Peyer's patch (tissue), 4 donors: Measurements from ENCODE around the gene BUB3. TPM values are rescaled to one million over a fixed set of nuclear protein-coding genes. Genes with fewer than 3 reads are reported as not detected.

Experiments used
- DNase-seq, 3 donors: peaks; one replicate each; pipeline ENCODE4 v3.0.0-alpha.2; 2017 to 2019
- H3K27ac ChIP-seq, 4 donors: fragments of 200-600 bp; sonication (generic); one replicate each; pipeline ENCODE4 v1.5.1; 2016 to 2019
- H3K27me3 ChIP-seq, 2 donors: fragments of 200-600 bp; sonication (generic); one replicate each; pipeline ENCODE4 v1.5.1; 2019
- H3K36me3 ChIP-seq, 3 donors: fragments of 200-600 bp; sonication (generic); one replicate each; pipeline ENCODE4 v1.5.1; 2016 to 2019
- H3K4me1 ChIP-seq, 4 donors: fragments of 200-600 bp; sonication (generic); one replicate each; pipeline ENCODE4 v1.5.1; 2016 to 2019
- H3K4me3 ChIP-seq, 4 donors: fragments of 200-600 bp; sonication (generic); 1 replicate in 3 of 4; 2 replicates in 1 of 4; pipeline ENCODE4 v1.5.1; 2016 to 2019; ENCODE audit warnings: mild to moderate bottlenecking in 1 of 4
- H3K9me3 ChIP-seq, 4 donors: fragments of 200-600 bp; sonication (generic); one replicate each; pipeline ENCODE4 v1.5.1; 2016 to 2019; ENCODE audit warnings: mild to moderate bottlenecking in 1 of 4
- CTCF ChIP-seq, 6 experiments: fragments of 450-650 bp in 4 of 6; fragments of 200-600 bp in 2 of 6; sonication (generic) in 1 of 6; IDR thresholded peaks; one replicate each; pipeline ENCODE4 v1.5.1; 2017 to 2019; ENCODE audit warnings: antibody characterized with exemption in 6 of 6, mild to moderate bottlenecking in 3 of 6, moderate library complexity in 1 of 6
- POLR2A ChIP-seq, 2 donors: fragments of 450-650 bp; IDR thresholded peaks; one replicate each; pipeline ENCODE4 v1.5.1; 2017; ENCODE audit warnings: antibody characterized with exemption in 2 of 2, mild to moderate bottlenecking in 2 of 2, moderate library complexity in 2 of 2
- total RNA-seq, 4 donors: library from RNA; depleted of rRNA; stranded (reverse); fragments of >200 nt; gene quantifications; one replicate each; pipeline ENCODE4 v1.1.0, GENCODE V29; 2016

Gene BUB3
- total RNA-seq, 4 donors from 2014 or later: 51.1 to 168 (median 102) TPM

DNA sequence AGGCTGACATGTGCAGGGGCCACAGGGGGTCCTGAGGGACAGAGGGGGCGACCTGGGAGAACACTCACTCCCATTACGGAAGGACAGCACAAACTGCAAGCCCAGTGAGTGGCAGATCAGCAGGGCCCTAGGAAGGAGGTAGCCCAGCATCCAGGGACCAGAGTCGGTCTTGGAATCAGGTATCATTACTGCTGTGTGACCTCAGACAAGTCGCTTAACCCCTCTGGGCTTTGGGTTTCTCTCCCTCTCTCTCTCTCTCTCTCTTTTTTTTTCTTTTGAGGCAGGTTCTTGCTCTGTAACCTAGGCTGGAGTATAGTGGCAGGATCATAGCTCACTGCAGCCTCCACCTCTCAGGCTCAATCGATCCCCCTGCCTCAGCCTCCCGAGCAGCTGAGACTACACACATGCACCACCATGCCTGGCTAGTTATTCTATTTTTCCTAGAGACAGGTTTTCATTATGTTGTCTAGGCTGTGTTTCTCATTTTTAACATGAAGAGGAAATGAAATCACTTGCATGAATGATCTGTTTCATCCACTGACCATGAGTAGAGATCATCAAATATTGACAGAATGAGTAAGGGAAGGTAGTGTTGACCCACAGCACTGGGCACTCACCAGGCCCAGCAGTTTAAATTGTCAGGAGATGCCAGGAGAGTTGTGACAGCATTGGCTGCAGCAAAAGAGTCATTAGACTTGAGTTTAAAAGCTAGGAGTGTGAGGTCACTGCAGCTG, 49.4 kb downstream of the BUB3 start:
- no peak for TF ChIP-seq POLR2A (IDR thresholded peaks at IDR 0.05)
- TF ChIP-seq CTCF (IDR thresholded peaks at IDR 0.05): no peak
- H3K4me1 ChIP-seq: no peaks in the 10 kb centered on the region
- no peak for DNase-seq
- no peaks in the 10 kb centered on the region for H3K27me3 ChIP-seq
- no peak overlapping the region for H3K27ac ChIP-seq
- H3K9me3 ChIP-seq: peaks cover 0 to 7% (median 0%) of the 10 kb centered on the region in 4 donors
- H3K4me3 ChIP-seq: no peak overlapping the region
- no peaks in the 10 kb centered on the region for H3K36me3 ChIP-seq

DNA sequence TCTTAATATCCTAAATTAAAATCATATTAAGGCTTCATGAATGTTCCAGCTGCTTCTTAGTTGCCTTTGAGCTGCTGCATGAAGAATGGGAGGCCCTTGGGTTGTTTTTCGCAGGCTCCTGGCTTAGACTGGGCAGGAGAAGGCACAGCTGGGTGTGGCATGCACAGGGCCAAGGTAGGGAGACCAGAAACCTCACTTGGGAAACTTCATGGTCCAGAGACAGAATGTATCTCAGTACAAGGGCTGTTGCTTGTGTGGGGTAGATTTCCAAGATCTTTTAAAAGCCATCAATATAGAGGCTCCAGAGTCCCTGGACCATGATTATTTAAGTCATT, 49.9 kb downstream of the BUB3 start:
- Histone ChIP-seq H3K9me3 (peaks cover 0 to 7% (median 0%) of the 10 kb centered on the region in 4 donors), H3K27ac (no peak overlapping the region), H3K27me3 (no peaks in the 10 kb centered on the region), H3K4me1 (no peaks in the 10 kb centered on the region), H3K36me3 (no peaks in the 10 kb centered on the region), H3K4me3 (no peak overlapping the region)
- no peak for TF ChIP-seq POLR2A (IDR thresholded peaks at IDR 0.05)
- no peak for TF ChIP-seq CTCF (IDR thresholded peaks at IDR 0.05)
- DNase-seq: no peak

DNA sequence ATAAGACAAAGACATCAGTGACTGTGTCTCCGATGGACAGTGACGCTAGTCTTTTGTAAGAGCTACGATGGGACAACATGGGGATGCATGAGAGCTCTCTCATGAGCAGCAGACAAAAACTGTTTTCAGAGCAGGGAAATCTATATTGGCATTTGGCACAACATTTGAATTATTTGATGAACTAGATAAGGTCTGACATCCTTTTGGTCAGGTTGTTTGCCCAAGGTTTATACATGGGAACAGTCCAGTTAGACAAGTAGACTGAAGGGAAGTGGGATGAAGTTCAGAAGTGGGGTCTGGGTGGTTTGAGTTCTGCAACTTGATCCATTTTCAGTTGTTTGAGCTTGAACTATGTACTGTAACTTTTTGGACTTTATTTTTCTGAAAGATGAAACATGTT, 50.8 kb downstream of the BUB3 start:
- TF ChIP-seq CTCF (IDR thresholded peaks at IDR 0.05) (no peak), POLR2A (IDR thresholded peaks at IDR 0.05) (no peak)
- Histone ChIP-seq H3K9me3 (peaks cover 0 to 7% (median 0%) of the 10 kb centered on the region in 4 donors), H3K4me1 (no peaks in the 10 kb centered on the region), H3K27me3 (no peaks in the 10 kb centered on the region), H3K4me3 (no peak overlapping the region), H3K36me3 (no peaks in the 10 kb centered on the region), H3K27ac (no peak overlapping the region)
- DNase-seq: no peak

DNA sequence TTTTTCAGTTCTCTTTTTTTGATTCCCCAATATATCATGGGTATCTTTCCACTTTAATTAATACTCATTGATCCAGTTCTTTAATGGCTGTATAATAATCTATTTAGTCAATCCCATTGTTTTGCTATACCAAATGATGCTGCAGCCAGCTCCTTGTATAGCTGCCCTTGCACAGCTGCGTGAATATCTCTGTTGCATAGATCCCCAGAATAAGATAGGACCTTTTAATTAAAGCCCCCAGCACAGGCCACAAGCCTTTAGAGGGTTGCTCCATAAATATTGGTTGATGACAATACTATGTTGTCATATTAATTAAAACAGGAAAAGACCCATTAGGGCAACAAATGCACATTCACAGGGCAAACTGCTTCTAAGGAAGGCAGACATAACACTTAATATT, 57.9 kb downstream of the BUB3 start:
- Histone ChIP-seq H3K9me3 (peaks cover 0 to 7% (median 0%) of the 10 kb centered on the region in 4 donors), H3K27ac (no peak overlapping the region), H3K36me3 (no peaks in the 10 kb centered on the region), H3K27me3 (no peaks in the 10 kb centered on the region), H3K4me1 (no peaks in the 10 kb centered on the region), H3K4me3 (no peak overlapping the region)
- TF ChIP-seq POLR2A (IDR thresholded peaks at IDR 0.05) (no peak), CTCF (IDR thresholded peaks at IDR 0.05) (no peak)
- no peak for DNase-seq

DNA sequence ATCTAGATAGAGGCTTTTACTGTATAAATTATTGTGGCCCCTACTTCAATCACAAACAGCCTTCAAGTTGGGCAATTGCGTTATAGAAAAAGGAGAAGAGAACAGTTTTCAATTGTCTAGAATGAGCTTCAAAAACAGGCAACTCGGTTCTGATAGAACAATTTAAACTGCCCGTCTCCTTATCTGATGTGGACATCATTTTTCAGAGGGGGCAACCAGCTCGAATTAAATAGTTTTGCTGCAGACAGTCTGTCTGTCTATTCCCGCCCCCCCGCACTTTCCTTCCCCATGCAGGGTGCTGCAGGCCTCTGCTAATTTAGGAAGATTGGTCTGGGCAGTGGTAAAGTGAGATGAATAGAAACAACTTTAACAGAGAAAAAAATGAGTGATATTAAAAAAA, 58.4 kb downstream of the BUB3 start:
- Histone ChIP-seq H3K9me3 (peaks cover 0 to 2% (median 0%) of the 10 kb centered on the region in 4 donors), H3K4me1 (no peaks in the 10 kb centered on the region), H3K27ac (no peak overlapping the region), H3K36me3 (no peaks in the 10 kb centered on the region), H3K4me3 (no peak overlapping the region), H3K27me3 (no peaks in the 10 kb centered on the region)
- DNase-seq: no peak
- TF ChIP-seq POLR2A (IDR thresholded peaks at IDR 0.05) (no peak), CTCF (IDR thresholded peaks at IDR 0.05) (no peak)
